Adrenal gland (tissue), 5 donors: ENCODE results near the gene PRMT9.

Source experiments
- CTCF ChIP-seq, 6 experiments: fragments of 450-650 bp in 4 of 6; fragments of 200-600 bp in 2 of 6; sonication (generic) in 1 of 6; IDR thresholded peaks; 1 replicate in 5 of 6; 2 replicates in 1 of 6; pipeline versions ENCODE4 v1.5.1 to v1.8.0; 2016 to 2021; ENCODE audit warnings: antibody characterized with exemption in 6 of 6, mild to moderate bottlenecking in 2 of 6, moderate library complexity in 1 of 6
- POLR2A ChIP-seq, 2 donors: fragments of 450-650 bp; IDR thresholded peaks; one replicate each; pipeline ENCODE4 v1.6.1; 2017; ENCODE audit warnings: antibody characterized with exemption in 2 of 2, mild to moderate bottlenecking in 2 of 2, moderate library complexity in 1 of 2
- donor health status: DM: no; HTN: no; CAD: no.

DNA sequence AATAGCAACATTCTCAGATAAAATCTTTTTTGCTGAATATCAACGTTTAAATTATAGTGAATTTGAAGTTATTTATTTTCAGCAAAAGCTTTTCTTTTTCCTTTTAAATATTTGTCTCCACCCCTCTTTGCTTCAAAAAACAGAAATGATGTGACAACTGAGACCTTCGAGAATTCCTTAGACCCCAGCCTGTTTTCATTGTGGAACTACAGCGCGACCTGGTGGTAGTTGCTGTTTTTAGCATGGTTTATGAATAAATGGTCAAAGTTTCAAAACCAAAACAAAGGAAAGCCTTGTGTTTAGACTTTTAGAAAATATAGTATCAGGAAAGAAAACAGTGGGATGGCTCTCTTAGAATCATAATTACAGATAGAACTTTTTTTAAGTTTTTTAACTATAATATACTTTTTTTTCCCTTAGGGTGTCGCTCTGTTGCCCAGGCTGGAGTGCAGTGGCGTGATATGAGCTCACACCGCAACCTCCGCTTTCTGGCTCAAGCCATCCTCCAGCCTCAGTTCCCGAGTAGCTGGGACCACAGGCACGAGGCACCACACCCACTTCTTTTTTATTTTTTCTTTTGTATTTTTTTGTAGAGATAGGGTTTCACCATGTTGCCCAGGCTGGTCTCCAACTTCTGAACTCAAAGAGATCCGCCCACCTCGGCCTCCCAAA lies 93.6 kb downstream of the PRMT9 start:
- TF ChIP-seq CTCF (IDR thresholded peaks at IDR 0.05) (peak; percentile 62 to 80 (median 76)), POLR2A (IDR thresholded peaks at IDR 0.05) (no peak)
